ENCODE measurements around the gene CAPZA2. TPM values are rescaled to one million over a fixed set of nuclear protein-coding genes. Genes with fewer than 3 reads are reported as not detected.

CAPZA2 gene
- total and polyA plus RNA-seq, 10 of the 15 experiments (the other 5 are each of a cell fraction or from before 2014, with no cell fraction given): 50.0 to 379 (median 117) TPM

GRCh38 chr7:116970238-116970910, 108.0 kb downstream of the CAPZA2 start (continued):
- TF ChIP-seq, protein P1, sequence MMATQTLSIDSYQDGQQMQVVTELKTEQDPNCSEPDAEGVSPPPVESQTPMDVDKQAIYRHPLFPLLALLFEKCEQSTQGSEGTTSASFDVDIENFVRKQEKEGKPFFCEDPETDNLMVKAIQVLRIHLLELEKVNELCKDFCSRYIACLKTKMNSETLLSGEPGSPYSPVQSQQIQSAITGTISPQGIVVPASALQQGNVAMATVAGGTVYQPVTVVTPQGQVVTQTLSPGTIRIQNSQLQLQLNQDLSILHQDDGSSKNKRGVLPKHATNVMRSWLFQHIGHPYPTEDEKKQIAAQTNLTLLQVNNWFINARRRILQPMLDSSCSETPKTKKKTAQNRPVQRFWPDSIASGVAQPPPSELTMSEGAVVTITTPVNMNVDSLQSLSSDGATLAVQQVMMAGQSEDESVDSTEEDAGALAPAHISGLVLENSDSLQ (IDR thresholded peaks at IDR 0.05): peak; percentile 76
- TF ChIP-seq CHD4 (IDR thresholded peaks at IDR 0.05) (no peak), SPI1 (IDR thresholded peaks at IDR 0.05; ENCODE audit: borderline replicate concordance, insufficient read depth, low read depth, low read length) (peak; percentile 38; the same call in 1 of the 2 replicates), NR2C2 (IDR thresholded peaks at IDR 0.05; ENCODE audit: borderline replicate concordance, control insufficient read depth, insufficient read length, low read depth) (no peak), ZBTB11 (CRISPR knock-in tag; IDR thresholded peaks at IDR 0.05) (no peak), RAD21 (IDR thresholded peaks at IDR 0.05; ENCODE audit: insufficient read depth, low read depth, low read length) (no peak), CBX5 (IDR thresholded peaks at IDR 0.05; ENCODE audit: low read depth) (no peak), CHD2 (IDR thresholded peaks at IDR 0.05; ENCODE audit: borderline replicate concordance, low read depth, low read length) (no peak), MYB (IDR thresholded peaks at IDR 0.05; ENCODE audit: borderline replicate concordance, low read depth, low read length) (no peak), ZNF24 (IDR thresholded peaks at IDR 0.05) (no peak), NFXL1 (IDR thresholded peaks at IDR 0.05; ENCODE audit: borderline replicate concordance) (no peak)

Data from GM12878 (cell line).